HG03558 (cell line): ENCODE measurements around the gene TBCB.
"Not testable (repeated sequence)": the region's sequence is repeated elsewhere in the genome, so short reads cannot be mapped to it uniquely, and the experiment has no call there.

Experiments
- ATAC-seq: cut with Tn5 transposase; IDR thresholded peaks from one replicate; pipeline ENCODE4 v1.9.1; 2021; ENCODE audit warnings: moderate number of reproducible peaks; ENCODE audit not compliant: unreplicated experiment; ENCODE audit errors: extremely low read depth

Gene TBCB

DNA sequence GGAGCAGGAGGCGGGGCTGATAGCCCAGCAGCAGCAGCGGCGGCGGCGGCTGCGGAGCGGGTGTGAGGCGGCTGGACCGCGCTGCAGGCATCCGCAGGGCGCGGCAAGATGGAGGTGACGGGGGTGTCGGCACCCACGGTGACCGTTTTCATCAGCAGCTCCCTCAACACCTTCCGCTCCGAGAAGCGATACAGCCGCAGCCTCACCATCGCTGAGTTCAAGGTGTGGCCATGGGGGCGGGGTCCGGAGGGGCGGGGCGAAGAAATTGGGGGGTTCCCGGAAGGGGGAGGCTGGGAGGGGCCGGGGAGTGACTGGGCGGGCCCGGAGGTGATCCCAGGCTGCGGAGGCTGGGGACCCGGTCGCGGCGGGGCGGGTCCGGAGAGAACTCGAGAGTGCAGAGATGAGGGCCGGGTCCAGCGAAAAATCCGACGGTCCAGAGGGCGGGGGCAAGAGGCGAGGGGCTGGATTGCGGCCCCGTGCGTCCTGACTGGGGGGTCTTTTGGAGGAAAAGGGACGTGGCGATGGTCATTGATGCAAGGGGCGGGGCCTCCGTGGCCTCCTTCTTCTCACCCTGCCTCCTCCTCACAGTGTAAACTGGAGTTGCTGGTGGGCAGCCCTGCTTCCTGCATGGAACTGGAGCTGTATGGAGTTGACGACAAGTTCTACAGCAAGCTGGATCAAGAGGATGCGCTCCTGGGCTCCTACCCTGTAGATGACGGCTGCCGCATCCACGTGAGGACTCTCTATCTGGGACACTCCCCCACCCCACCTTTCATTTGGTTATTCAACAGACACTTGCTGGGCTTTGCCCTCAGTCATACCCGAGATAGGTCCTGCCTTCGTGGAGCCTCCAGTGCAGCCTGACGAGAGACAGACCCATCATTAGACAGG is at the start of gene TBCB:
Gene TBCB, plus strand, starts transcription at position 16 of the 891 bp plus-strand sequence. Its CDS starts 93 bp downstream, at position 109.
- peak; percentile 5 for ATAC-seq

DNA sequence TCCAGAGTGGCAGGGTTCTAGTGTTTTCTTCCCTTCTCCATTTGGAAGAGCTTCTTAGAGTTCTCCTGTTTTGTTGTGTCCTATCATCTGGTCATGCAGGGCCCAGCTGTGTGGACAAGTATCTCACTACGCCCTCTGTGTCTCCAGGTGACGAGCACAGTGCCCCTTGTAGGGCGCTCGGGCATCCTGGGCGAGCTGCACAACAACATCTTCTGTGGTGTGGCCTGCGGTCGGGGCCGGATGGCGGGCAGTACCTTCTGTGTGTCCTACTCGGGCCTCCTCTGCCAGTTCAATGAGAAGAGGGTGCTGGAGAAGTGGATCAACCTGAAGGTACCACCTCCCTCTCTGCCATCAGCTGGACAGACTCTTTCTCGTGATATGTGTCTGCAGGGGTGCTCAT is 47.6 kb upstream of the TBCB start:
- ATAC-seq = no peak

DNA sequence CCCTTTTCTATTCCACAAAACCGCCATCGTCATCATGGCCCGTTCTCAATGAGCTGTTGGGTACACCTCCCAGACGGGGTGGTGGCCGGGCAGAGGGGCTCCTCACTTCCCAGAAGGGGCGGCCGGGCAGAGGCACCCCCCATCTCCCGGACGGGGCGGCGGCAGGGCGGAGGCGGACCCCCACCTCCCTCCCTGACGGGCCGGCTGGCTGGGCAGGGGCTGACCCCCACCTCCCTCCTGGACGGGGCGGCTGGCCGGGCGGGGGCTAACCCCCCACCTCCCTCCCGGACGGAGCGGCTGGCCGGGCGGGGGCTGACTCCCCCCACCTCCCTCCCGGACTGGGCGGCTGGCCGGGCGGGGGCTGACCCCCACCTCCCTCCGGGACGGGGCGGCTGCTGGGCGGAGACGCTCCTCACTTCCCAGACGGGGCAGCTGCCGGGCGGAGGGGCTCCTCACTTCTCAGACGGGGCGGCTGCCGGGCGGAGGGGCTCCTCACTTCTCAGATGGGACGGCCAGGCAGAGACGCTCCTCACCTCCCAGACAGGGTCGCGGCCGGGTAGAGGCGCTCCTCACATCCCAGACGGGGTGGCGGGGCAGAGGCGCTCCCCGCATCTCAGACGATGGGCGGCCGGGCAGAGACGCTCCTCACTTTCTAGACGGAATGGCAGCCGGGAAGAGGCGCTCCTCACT is 46.3 kb upstream of the TBCB start:
- ATAC-seq = not testable (repeated sequence)

DNA sequence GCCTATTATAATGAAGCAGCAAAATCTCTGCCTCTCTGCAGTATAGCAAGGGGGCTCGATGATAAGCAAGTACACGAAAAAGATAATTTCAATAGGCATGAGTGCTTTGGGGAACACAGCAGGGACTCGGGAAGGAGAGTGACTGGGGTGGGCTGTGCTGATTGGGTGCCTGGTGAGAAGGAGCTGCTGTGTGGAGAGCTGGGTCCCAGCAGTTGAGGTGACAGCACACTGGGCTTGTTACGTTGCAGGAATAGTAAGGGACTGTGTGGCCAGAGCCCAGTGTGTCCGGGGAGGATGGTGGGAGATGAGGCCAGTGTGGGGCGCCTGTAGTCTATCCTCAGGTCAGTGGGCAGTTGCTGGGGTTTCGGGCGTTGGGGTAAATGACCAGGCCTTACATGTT is 43.2 kb upstream of the TBCB start:
- ATAC-seq = no peak

DNA sequence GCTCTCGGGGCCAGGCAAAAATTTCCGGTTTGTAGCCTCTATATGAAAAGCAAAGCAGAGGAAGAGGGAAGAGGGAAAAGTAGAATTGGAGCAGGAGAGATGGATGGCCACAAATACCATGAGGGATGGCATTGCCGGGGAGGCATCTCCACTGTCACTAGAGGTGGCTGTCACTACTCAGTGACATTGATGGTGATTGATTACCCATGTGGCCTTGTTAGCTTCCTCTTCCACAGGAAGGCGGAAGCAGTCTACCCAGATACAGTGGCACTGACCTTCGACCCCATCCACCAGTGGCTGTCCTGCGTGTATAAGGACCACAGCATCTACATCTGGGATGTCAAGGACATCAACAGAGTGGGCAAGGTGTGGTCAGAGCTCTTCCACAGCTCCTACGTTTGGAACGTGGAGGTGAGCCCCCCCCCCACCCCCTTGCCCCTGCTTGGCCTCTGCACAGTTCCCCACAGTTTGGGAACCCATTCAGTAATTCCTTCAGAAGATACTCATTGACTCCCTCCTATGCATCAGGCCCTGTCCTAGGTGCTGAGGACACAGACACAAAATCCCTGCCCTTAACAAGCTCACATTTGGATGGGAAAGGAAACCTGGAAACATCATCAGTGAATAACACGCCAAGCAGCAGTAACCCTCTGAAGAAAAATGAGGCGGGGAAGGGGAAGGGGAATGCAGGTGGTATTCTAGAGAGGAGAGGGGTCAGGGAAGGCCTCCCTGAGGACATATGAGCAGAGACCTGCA is 42.0 kb upstream of the TBCB start:
- ATAC-seq = no peak

DNA sequence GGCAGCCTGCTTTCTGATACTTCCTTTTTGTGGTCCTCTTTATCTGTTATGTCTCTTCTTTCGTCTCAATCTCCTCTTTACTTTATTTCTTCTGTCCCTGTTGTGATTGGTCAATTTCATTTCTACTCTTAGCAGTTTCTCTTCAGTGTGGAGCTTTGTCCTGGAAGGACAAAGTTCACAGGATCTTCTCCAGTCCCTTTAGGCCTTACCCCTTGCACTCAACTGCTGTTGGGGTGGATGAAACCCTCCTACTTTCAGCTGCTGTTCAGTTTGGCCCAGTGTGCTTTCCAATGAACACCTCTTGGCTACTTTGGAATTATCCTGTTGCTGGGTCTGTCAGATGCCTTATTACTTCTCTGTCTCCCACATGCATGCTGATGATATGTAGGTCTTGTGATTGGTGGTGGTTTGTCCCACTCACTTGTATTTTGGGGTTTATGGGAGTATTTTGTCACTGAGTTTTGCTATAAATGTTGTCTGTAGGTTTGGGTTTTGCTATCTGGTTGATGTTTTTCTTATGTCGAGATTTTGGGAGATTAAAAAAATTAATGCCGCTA is 35.8 kb upstream of the TBCB start:
- ATAC-seq = no peak

- no peak for ATAC-seq
These were observed 33.9 kb upstream of the TBCB start for GRCh38 chr19:36081385-36081784.

DNA sequence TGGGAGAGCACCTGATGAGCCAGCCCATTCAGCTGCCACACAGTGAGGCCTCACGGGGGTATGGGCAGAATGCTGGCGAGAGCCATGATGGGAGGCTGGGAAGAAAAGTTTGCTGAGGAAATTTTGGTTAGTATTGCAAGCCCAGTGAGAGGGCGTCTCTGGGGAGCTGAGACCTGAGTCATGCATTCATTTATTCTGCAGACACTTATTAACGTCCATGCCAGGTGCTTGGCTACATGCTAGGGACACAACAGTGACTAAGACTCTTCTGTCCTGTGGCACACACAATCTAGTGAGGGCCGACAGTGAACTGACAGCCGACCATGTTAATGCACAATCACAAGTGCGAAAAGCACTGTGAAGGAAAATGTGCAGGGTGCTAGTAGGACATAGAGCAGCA is 33.4 kb upstream of the TBCB start:
- no peak for ATAC-seq

GRCh38 chr19:36082916-36083315 is 32.4 kb upstream of the TBCB start:
- no peak for ATAC-seq

DNA sequence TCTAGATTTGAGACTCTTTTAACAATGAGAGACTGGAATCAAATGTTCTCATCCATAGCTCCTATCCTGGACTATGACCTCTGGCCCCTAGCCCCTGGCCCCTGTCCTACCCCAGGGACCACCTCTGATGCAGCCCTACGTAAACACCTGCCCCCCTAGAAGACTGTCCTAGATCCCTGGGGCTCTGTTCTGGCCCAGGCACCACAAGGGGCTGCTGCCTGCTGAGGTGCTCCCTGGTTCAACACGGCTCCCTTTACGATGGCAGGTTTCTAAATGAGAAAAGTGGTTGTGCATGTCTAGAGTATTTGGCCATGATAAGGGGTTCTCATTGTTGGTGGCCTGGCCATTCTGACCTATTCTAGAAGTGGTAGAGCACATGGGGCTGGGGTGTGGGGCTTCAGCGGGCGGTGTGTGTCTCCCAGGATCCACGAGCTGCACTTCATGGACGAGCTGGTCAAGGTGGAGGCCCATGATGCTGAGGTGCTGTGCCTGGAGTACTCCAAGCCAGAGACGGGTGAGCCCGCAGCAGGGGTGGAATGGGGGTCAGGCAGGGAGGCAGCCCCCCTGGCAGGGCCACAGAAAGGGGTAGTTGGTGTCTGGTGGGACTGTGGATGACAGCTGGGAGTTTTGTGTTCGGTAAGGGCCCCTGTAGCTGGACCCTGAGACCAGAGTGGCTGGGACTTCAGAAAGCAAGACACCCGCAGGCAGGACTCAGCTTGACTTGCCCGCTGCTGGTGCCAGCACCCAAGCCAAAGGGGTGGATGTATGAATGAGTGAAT is 30.8 kb upstream of the TBCB start:
- ATAC-seq = no peak

GRCh38 chr19:36086326-36086725 is 28.9 kb upstream of the TBCB start:
- ATAC-seq = no peak

DNA sequence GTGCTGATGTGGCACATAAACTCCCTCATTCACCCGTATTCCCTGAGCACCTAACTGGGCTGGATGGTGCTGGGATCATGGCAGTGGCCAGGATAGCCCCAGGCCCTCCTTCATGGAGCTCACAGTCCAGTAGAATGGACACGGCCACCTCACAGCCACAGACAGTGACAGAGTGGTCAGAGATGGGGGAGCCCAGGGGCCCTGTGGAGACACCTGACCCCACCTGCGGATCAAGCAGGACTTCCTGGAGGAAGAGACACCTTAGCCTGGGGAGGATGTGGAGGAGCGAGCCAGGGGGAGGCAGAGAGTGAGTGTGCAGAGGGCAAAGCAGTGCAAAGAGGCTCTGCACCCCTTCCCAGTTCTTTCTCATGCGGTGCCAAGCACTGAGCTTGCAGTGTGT is 25.4 kb upstream of the TBCB start:
- no peak for ATAC-seq

DNA sequence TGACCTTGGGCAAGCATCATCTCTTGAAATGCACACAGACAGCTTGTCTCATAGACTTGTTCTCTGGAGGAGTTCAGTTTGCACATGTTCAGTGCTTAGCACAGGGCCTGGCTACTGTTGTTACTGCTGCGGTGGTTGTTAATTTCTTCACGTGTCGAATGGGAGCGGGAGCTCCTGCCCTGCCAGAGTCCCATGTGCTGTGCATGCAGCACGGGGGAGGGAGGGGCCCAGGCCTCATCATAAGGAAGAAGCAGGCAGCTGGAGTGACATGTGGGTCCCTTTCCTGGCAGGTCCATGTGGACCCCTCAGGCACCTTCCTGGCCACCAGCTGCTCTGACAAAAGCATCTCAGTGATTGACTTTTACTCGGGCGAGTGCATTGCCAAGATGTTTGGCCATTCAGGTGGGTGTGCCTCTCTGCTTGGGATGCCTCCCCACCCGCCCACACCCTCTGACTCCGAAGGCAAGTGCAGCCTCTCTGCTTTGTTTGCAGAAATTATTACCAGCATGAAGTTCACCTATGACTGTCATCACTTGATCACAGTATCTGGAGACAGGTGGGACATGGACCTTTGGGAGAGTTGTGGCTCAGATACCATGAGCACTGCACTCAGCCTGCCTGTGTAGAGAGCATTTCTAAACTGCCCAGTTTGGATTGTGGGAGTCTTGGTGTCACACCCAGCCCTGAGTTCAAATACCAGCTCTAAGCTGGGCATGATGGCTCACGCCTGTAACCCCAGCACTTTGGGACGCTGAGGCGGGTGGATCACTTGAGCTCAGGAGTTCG is 24.2 kb upstream of the TBCB start:
- no peak for ATAC-seq

DNA sequence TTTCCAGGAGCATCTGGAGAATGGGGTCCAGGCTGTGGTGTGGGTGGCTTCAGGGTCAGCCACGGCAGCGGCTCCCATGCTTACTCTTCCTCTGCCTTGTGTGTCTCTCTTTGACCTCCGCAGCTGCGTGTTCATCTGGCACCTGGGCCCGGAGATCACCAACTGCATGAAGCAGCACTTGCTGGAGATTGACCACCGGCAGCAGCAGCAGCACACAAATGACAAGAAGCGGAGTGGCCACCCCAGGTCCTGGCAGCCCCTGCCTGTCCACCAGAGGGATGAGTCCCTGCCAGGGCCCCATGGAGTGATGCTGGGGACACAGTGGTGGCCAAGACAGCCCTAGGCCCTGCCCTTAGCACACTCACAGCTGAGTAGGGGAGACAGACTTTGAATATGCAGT is 22.7 kb upstream of the TBCB start:
- ATAC-seq = no peak

DNA sequence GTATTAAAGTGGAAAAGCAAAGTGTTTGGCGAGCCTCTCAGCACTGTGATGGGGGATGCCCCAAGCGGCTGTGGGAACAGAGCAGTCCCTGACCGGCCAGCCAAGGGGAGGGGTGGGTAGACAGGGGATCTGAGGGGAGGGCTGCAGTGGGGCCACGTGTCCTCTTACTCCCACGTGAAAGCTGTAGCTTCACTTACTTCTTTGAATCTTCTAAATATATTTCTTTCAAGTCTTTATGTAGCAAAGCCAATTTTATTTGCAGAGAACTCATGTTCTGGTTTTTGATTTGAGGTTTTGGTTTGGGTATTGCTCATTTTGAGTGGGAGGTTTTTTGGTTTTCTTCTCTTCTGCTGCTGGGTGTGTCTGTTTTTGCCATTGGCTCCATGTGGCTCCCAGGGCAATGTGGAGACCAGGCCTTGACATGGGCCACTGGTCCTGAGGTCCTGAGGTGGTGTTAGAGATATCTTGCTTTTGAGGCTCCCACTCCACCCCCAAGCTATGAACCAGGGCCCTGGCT is 22.1 kb upstream of the TBCB start:
- no peak for ATAC-seq

- no peak for ATAC-seq
These were observed 21.6 kb upstream of the TBCB start for GRCh38 chr19:36093687-36094086.

DNA sequence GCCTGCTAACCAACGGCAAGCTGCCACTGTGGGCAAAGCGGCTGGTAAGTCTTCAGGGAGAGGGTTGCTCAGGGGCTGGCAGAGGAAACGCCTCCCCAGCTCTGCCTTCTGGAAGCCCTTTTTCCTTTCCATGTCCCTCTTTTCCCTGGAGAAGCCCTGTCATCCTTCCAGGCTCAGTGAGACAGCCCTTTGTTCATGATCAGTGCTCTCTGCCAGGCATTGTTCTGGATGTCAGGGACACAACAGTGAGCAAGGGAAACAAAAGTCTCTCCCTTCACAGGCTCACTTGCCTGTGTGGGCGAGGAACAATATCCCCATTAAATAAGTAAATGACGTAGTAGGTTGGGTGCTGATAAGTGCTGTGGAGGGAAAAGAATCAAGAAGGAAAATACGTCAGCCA is 18.2 kb upstream of the TBCB start:
- no peak for ATAC-seq

- ATAC-seq = no peak
These were observed 16.0 kb upstream of the TBCB start for GRCh38 chr19:36099166-36099785.
